NCI-H345 treated with DMSO at 0.1 percent for 48 hours (cell line): ENCODE data around the gene TMC1.

Source experiments
- DNase-seq: peaks from one replicate; lab custom pipeline; 2025; ENCODE audit not compliant: unreplicated experiment; lab: John Stamatoyannopoulos, UW

TMC1 gene

DNA sequence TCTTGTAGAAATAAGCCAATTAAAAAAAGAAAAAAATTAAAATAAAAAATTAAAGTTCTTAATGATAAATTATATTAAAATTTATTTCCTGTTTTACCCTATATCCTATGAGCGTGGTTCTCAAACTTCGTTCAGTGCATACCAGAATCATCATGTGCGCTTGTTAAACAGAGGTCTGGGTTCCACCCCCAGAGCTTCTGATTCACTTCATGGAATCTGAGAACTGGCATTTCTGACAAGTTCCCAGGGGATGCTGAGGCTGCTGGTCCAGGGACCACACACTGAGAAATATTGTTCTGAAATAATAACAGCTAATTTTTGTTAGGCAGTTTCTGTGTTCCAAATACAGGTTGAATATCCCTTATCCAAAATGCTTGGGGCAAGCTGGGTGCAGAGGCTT, 79.3 kb downstream of the TMC1 start:
- no peak for DNase-seq

DNA sequence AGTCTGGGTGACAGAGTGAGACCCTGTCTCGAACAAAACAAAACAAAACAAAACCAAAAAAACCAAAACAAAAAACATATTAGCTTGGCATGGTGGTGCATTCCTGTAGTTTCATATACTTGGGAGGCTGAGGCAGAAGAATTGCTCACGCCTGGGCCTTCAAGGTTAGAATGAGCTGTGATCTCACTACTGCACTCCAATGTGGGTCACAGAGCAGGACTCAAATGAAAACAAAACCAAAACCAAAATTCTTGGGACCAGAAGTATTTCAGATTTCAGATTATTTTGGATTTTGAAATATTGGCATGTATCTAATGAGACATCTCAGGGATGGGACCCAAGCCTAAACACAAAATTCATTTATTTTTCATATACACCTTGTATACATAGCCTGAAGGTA, 80.2 kb downstream of the TMC1 start:
- no peak for DNase-seq

DNA sequence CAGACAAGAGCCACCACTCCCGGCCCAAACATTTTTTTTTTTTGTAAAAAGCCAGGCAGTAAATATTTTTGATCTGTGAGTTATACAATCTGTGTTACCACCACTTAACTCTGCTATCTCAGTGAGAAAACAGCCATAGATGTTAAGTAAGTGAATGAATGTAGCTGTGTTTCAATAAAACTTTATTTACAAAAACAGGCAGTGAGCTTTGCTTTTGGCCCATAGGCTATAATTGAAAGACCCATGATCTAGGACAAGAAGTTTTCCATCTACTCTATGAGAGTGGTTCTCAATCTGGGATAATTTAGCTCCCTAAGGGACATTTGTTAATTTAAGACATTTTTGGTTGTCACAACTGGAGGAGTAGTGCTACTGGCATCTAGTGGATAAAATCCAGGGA, 91.0 kb downstream of the TMC1 start:
- DNase-seq, result no peak

GRCh38 chr9:72614067-72614466, 92.7 kb downstream of the TMC1 start:
- no peak for DNase-seq

- DNase-seq, result no peak
Measured at GRCh38 chr9:72615931-72616330, 94.5 kb downstream of the TMC1 start.

DNA sequence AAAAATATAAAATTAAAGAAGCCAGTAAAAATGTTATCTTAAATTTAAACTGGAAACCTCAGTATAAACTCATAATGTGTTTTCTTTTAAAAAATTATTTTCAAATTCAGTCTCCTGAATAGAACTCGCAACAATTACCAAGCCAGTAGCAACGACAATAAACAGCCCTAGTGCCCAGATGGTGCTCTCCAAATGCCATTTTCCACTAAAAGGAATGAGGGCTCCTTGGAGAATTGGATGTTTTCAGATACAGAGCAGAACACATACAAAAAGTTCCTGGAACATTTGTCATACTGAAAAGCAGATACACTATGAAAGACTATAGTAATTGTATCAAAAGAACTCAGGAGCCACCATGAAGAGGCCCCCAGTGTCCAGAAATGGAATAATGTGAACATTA, 97.4 kb downstream of the TMC1 start:
- DNase-seq, result no peak

GRCh38 chr9:72622186-72622585, 100.8 kb downstream of the TMC1 start:
- DNase-seq, result no peak

GRCh38 chr9:72623156-72623555, 101.7 kb downstream of the TMC1 start:
- no peak for DNase-seq

GRCh38 chr9:72627147-72627546, 105.7 kb downstream of the TMC1 start:
- DNase-seq, result no peak

DNA sequence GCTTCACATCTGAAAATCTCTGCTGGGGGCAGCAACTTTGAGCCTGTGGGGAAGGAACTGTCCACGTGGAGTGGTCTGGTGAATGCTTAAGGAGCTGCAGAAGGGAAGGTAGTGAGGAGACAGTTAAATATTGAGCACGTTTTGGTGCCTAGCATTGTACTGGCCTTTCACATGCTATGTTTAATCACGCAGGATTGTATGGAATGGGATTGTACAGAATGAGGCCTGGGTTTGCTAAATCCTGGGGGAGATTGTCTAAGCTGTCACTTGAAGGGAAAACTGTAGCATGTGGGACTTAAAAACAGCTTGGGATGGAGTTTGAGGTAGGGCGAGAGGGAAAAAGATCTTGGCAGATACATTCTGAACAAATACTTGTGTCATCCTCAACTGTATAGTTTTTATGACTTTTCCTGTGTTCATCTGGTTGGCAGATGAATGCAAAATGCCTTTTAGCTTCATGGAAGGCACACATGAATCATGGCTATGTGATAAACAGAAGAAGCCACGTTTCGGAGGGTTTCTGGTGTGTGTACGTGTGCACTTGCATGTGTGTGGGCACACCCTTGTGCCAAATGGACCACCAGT, 106.6 kb downstream of the TMC1 start:
- DNase-seq, result no peak

- DNase-seq, result no peak
Measured at GRCh38 chr9:72633966-72634365, 112.6 kb downstream of the TMC1 start.

DNA sequence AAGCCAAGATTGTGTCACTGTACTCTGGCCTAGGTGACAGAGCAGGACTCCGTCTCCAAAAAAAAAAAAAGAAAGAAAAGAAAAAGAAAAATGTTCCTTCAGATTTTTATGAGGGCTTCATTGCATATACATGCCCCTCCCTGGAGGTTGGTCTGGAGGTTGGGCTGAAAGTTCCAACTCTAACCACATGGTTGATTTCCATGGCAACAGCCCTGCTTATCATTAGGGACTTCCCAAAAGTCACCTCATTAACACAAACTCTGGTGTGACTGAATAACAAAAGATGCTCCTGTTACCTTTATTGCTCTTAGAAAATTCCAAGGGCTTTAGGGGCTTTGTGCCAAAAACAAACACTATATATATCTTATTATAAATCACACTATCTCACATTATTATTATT, 113.8 kb downstream of the TMC1 start:
- no peak for DNase-seq

GRCh38 chr9:72636621-72637020, 115.2 kb downstream of the TMC1 start:
- DNase-seq, result no peak

- no peak for DNase-seq
Measured at GRCh38 chr9:72643651-72644050, 122.2 kb downstream of the TMC1 start.

GRCh38 chr9:72646061-72646460, 124.7 kb downstream of the TMC1 start:
- no peak for DNase-seq

DNA sequence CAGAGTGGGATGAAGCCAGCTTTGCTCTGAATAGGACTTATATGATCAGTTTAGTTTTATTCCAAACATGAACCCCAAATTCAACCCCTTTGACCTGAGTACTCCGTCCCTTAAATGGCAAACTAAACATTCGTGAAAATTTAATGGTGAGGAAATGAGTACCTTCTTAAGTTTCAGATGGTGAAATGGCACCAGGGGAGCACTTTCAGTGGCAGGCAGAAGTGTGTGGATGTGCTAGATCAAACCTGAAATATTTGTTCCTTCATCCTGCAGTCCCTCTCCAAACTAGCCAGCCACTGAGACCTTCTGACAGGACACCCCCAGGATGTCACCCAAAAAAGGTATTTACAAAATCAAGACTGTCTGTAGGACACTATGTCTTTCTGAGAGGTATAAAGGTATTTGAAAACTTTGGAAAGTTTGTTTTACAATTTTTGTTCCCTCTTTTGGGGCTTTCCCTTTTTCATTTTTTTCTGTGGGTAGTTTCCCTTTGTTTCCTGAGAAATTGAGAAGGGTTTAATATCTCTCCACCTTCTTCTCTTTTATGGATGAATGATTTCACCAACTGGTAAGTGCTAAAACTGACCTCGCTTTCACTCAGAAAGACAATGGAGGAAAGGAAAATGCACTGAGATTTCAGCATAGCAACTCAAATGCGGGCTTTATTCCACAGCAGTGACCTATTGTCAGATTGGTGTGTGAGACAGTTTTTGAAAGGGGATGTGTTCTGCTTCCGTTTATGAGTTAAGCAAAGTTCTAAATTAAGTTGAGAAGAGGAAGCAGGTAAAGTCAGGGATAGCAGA, 127.1 kb downstream of the TMC1 start:
- DNase-seq, result no peak

DNA sequence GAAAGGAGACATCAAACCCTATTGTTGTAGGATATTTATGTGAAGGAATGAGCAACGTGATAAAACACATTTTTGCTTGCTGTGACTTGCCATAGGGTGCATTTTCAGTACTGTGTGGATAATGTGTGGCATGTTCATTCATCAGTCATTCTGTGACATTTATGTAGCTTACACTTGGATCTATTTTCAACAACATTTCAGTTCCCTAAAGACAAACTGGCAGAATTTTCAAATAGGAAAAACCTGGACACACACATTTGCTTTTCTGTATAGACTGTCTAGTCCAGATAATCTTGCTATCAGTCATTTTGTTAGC, 127.7 kb downstream of the TMC1 start:
- no peak for DNase-seq

DNA sequence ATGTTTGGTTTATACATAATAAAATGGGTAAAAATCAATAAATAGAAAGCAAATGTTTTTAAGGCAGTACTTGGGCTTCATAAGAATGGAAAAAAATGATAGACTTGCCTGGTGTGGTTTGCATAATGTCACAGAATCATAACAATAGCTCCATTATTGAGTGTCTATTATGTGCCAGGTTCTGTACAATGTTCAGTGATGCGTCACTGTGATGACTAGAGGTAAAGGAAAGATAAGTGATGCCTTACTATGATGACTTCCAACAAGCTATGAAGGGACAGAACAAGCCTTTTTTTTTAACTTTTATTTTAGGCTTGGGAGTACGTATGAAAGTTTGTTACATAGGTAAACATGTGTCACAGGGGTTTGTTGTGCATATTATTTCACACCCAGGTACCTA, 128.8 kb downstream of the TMC1 start:
- DNase-seq, result no peak

- DNase-seq, result no peak
Measured at GRCh38 chr9:72656021-72656420, 134.6 kb downstream of the TMC1 start.

GRCh38 chr9:72657023-72657422, 135.6 kb downstream of the TMC1 start:
- no peak for DNase-seq

DNA sequence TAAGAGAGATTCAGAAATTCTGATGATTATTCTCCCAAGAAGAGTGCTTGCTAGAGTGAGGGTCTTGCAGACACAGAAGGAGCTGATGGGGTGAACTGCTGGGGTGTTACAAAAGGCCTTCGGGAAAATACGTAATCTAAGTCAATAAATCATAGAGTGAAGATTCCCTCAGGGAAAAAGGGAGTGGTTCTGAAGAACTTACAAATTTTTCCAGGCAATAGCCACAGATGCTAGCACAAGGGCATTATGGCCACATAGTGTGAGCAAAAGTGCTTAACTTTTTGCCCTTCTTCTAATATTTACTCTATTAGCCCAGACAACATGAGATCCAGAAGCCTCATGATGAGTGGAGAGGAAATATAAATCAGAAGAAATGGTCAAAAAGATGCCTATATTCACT, 137.3 kb downstream of the TMC1 start:
- DNase-seq, result no peak

GRCh38 chr9:72661401-72662135, 140.2 kb downstream of the TMC1 start:
- DNase-seq, result no peak
